ENCODE measurements around the gene NFATC1.

The NFATC1 gene

GRCh38 chr18:79553154-79553553, 157.4 kb downstream of the NFATC1 start:
- no peak for DNase-seq (ENCODE audit: low spot score)
- no peak for TF ChIP-seq CTCF (IDR thresholded peaks at IDR 0.05; ENCODE audit: borderline replicate concordance, control extremely low read depth, extremely low read depth, insufficient read depth, missing control alignments)
- in situ Hi-C loops (cut with MboI; ENCODE audit: low sequenced_read_pairs, unreplicated experiment): no loop called here

GRCh38 chr18:79553696-79554095, 158.0 kb downstream of the NFATC1 start:
- TF ChIP-seq CTCF (IDR thresholded peaks at IDR 0.05; ENCODE audit: borderline replicate concordance, control extremely low read depth, extremely low read depth, insufficient read depth, missing control alignments): no peak
- in situ Hi-C loops (cut with MboI; ENCODE audit: low sequenced_read_pairs, unreplicated experiment): no loop called here
- no peak for DNase-seq (ENCODE audit: low spot score)

GRCh38 chr18:79554321-79554720, 158.6 kb downstream of the NFATC1 start:
- no peak for TF ChIP-seq CTCF (IDR thresholded peaks at IDR 0.05; ENCODE audit: borderline replicate concordance, control extremely low read depth, extremely low read depth, insufficient read depth, missing control alignments)
- DNase-seq (ENCODE audit: low spot score): no peak
- in situ Hi-C loops (cut with MboI; ENCODE audit: low sequenced_read_pairs, unreplicated experiment): no loop called here

GRCh38 chr18:79554945-79555645, 159.4 kb downstream of the NFATC1 start:
- in situ Hi-C loops (cut with MboI; ENCODE audit: low sequenced_read_pairs, unreplicated experiment): no loop called here
- DNase-seq (ENCODE audit: low spot score): no peak
- TF ChIP-seq CTCF (IDR thresholded peaks at IDR 0.05; ENCODE audit: borderline replicate concordance, control extremely low read depth, extremely low read depth, insufficient read depth, missing control alignments): no peak

GRCh38 chr18:79555885-79556284, 160.2 kb downstream of the NFATC1 start:
- TF ChIP-seq CTCF (IDR thresholded peaks at IDR 0.05; ENCODE audit: borderline replicate concordance, control extremely low read depth, extremely low read depth, insufficient read depth, missing control alignments): no peak
- in situ Hi-C loops (cut with MboI; ENCODE audit: low sequenced_read_pairs, unreplicated experiment): no loop called here
- no peak for DNase-seq (ENCODE audit: low spot score)

GRCh38 chr18:79556829-79557585, 161.3 kb downstream of the NFATC1 start:
- in situ Hi-C loops (cut with MboI; ENCODE audit: low sequenced_read_pairs, unreplicated experiment): no loop called here
- TF ChIP-seq CTCF (IDR thresholded peaks at IDR 0.05; ENCODE audit: borderline replicate concordance, control extremely low read depth, extremely low read depth, insufficient read depth, missing control alignments): no peak

More at GRCh38 chr18:79556829-79557585, 161.3 kb downstream of the NFATC1 start:
- DNase-seq (ENCODE audit: low spot score): no peak

Data from GM13976 (cell line).